RCC 7860 (cell line): ENCODE results near the gene CASK.

ENCODE experiments used
- DNase-seq: peaks from one replicate; pipeline ENCODE4 v3.0.0-alpha.2; 2015; ENCODE audit warnings: low spot score
- FAIRE-seq: peaks from 2 replicates; lab custom pipeline; 2012; peaks lifted over from hg19 to GRCh38; lab: Jason Lieb, UNC

CASK gene

DNA sequence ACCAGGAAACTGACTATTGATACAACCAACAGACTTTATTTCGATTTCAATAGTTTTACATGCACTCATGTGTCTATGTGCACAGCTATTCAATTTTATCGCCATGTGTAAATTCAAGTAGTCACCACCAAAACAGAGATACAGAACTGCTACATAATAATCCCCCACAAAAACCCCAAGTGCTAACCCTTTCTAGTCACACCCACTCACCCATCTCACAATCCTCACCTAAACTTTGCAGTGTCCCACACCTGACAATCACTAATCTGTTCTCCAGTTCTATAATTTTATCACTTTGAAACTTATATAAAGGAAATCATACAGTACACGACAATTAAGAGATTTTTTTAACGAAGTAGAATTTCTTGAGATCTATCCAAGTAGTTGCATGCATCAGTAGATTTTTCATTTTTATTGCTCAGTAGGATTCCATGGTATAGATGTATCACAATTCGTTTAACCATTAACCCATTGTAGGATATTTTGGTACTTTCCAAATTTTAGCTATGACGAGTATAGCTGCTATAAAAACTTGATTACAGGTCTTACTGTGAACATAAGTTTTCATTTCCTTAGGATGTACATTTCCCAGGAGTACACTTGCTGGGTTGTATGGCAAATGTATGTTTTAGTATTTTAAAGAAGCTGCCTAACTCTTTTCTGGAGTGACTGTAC, 85.9 kb downstream of the CASK start:
- FAIRE-seq (no peak), DNase-seq (no peak)

DNA sequence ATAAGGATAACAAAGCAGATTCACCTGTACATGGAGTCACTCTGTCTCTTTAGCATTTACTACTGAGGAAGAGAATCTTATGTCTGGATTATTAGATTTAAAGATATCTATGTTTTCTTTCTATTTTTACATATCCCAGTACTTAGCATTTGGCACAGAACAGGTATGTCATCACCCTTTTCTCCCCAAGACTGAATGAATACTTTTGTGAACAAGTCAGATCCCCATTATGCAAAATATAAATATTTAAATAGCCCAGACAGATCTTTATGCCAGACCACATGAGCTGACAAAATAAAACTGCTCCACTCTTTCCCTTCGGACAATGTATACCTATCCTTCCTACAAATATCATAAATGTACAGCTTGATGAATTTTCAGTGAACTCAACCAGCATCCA, 94.5 kb downstream of the CASK start:
- no peak for FAIRE-seq
- no peak for DNase-seq

DNA sequence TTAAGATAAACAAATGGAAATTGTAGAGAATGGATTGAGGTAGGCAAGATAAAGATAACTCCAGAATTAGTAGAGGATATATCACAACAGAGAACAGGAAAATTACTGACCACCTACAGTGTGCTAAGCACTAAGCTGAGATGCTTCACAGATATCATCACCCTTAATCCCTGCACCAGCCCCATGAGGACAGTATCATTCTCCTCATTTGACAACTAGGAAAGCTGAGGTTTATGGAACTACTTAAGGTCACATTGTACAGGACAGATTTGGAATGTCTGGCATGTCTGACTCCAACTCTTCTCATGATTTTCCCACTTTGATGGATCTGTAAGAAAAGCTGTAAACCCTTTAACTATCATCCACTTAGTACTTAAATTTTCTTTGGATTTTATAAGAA, 95.5 kb downstream of the CASK start:
- FAIRE-seq = no peak
- no peak for DNase-seq

GRCh38 chrX:41825796-41826195, 97.6 kb downstream of the CASK start:
- DNase-seq (no peak), FAIRE-seq (no peak)

GRCh38 chrX:41824551-41824950, 98.8 kb downstream of the CASK start:
- DNase-seq (peak; percentile 51), FAIRE-seq (peak; percentile 73)

GRCh38 chrX:41823402-41823801, 100.0 kb downstream of the CASK start:
- DNase-seq = no peak
- no peak for FAIRE-seq

DNA sequence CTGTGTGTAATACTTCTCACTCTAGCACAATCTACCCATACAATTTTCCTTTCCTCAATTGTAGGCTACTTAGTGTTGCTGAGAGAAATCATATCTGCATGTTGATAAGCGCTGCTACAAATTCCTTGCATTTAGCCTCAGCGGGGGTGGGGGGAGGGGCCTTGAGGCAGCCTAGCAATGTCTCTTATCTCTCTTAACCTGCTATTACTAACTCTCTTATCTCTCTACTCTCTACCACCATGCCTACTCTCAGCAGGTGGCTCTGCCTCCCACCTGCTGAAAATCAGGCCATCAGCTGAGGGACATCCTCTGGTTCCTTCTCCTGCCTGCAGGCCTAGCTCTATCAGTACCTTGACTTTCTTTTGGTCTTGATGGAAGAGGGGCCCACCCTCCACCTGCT, 100.5 kb downstream of the CASK start:
- no peak for DNase-seq
- no peak for FAIRE-seq

DNA sequence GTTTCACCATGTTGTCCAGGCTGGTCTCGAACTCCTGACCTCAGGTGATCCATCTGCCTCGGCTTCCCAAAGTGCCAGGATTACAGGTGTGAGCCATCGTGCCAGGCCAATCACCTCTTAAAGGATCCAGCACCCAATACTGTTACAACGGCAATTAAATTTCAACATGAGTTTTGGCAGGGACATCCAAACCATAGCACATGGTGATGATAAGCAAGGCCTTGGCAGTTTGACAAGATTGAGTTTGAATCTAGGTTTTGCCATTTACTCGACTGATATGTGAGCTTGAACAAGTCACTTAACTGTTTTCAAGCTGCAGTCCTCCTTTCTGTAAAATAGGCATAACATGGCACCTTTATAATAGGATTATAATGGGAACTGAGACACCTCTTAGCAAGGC, 115.3 kb downstream of the CASK start:
- FAIRE-seq (no peak), DNase-seq (no peak)

GRCh38 chrX:41802958-41803357, 120.4 kb downstream of the CASK start:
- no peak for DNase-seq
- no peak for FAIRE-seq

GRCh38 chrX:41799661-41800060, 123.7 kb downstream of the CASK start:
- no peak for DNase-seq
- FAIRE-seq = no peak

- FAIRE-seq (no peak), DNase-seq (no peak)
These were observed 126.8 kb downstream of the CASK start for GRCh38 chrX:41796577-41796976.

DNA sequence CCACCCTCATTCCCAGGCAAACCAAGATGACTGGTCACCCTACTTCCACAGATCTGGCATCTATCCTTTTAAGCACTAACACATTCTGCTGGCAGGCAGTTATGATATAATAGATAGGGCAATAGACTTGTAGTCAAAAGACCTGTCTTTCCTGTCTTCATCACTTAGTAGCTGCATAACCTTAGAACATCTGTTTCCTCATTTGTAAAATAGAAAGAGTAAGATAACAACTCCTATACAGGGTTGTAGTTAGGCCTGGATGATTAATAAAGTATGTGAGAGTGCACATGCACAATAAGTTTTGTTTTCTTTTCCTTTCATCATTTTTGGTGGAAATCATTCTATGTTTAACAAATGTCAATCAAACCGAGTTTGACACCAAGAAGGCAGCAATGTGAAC, 127.3 kb downstream of the CASK start:
- no peak for DNase-seq
- FAIRE-seq = no peak

GRCh38 chrX:41789374-41789773, 134.0 kb downstream of the CASK start:
- no peak for FAIRE-seq
- no peak for DNase-seq

- DNase-seq (peak; percentile 60), FAIRE-seq (no peak)
These were observed 137.7 kb downstream of the CASK start for GRCh38 chrX:41785685-41786084.

DNA sequence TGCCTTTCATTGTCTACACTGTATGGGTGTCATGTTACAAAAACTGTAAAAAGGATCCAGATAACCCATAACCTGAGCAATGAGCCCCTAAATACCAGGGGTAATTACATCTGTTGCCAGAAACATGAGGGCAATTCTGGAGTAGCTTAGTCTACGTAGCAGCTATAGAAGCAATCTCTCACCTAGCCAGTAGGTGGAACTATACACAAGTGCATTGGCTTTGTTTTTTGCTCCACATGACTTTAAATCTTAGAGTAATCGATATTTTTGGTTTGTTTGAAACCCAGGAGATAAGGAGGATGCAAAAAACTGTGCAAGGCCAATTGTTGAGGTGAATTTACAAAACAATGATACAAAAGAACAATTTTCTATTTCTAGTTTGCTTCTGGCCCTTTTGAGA, 141.9 kb downstream of the CASK start:
- DNase-seq (peak; percentile 5), FAIRE-seq (peak; percentile 57)

- FAIRE-seq (peak; percentile 79), DNase-seq (no peak)
These were observed 143.4 kb downstream of the CASK start for GRCh38 chrX:41779941-41780340.

GRCh38 chrX:41779030-41779564, 144.3 kb downstream of the CASK start:
- FAIRE-seq (no peak), DNase-seq (peak; percentile 49)

DNA sequence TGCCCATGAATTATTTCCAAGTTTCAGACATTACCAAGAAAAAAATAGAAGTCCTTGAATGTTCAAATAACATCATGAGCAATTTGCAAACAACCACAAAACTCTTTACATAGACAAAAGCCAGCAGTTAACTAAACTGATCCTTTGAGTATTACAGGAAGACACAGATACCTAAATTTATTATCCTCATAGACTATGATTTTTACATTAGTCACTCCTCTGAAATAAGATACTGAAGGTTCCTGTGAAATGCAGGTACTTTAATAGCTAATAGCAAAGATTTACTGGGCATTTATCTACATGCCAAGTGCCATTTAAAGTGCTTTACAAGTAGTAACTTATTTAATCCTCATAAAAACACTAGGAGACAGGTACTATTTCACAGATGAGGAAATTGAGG, 161.7 kb downstream of the CASK start:
- DNase-seq = no peak
- no peak for FAIRE-seq

DNA sequence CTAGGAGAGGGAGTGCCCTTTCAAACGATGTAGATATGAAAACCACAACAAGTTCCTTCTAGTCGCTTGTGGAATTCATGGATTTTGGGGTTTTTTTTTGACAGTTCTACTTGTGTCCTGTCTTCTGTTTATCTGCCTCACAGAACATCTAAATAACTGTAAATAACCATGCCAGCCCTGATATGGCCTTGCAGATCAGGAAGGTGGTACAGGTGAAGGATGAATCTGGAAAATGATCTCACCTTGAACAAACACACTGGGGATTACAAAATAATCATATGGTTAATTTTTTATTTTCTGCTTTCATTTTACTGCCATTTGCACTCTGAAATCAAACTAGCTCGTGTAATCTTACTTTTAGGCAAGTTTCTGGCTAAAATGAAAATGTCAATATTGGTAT, 162.2 kb downstream of the CASK start:
- DNase-seq (no peak), FAIRE-seq (no peak)

DNA sequence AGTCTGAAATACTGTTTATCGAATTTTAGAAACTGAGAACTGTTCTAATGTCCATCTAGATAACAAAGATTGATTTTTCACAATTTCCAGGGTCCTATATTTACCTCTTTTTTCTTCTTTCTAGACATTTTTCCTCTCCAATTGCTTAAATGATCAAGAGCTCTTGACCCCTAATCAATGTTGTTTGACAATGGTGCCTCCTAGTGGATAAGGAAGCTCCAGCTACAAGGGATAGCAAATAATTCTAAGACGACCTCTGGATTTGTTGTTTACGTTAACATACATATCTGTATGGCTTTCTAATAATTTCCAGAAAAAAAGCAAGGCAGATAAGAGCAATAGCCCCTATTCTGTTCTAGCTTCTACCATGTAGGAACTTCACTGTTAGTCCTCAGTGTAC, 163.5 kb downstream of the CASK start:
- no peak for FAIRE-seq
- no peak for DNase-seq

DNA sequence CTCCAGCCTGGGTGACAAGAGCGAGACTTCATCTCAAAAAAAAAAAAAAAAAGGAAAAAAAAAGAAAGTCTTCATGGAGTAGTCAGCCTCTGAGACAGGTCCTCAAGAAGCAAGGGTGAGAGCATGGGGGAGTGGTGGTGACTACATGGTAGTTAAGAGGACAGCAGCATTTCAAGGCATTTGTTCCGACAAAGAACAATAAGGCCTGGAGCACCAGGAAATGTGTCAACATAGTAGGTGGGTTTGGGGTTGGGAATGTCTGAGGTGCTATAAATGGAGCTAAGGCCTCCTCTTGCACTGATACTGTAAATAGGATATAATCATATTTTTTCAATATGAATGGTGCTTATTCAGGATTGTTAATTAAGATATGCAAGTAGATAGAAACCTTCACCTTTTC, 165.0 kb downstream of the CASK start:
- FAIRE-seq = no peak
- DNase-seq = no peak

DNA sequence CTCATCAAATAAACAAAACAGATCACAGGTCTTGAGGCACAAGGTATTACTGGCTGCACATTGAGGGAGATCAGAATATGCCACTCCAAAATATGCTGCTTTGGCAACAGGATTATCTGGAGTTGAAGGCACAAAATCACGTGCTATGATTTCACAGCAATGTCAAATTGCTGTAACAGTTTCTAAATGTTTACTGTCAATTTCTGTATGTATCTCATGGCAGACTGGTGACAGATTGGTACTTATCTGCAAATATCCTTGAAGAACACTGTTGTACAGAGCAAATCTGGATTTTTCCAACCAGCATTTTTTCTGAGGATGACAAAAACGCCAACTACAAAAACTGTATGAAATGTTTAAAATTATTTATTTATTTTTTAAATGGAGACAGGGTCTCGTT, 172.6 kb downstream of the CASK start:
- no peak for DNase-seq
- no peak for FAIRE-seq

DNA sequence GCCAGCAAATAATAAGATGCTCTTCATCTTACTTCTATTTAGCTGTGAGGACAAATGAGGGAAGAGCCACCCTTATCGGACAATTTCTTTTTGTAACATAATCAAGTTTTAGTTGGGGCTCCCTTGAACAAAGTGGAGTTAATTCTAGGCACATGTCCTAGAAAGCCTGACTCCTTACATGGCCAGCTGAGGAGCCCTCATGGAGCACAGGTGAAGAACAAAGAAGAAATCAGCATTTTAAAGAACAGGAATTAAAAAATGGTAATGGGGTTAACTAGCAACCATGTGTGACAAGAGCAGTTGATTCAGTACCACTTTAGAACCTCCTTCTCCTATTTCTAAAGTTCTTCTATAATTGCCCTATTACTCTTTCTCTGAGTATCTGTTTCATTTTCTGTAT, 183.5 kb downstream of the CASK start:
- FAIRE-seq (no peak), DNase-seq (no peak)
